ENCODE results near the gene HRAS.
"Not testable (repeated sequence)": the region's sequence is repeated elsewhere in the genome, so short reads cannot be mapped to it uniquely, and the experiment has no call there.

The HRAS gene

DNA sequence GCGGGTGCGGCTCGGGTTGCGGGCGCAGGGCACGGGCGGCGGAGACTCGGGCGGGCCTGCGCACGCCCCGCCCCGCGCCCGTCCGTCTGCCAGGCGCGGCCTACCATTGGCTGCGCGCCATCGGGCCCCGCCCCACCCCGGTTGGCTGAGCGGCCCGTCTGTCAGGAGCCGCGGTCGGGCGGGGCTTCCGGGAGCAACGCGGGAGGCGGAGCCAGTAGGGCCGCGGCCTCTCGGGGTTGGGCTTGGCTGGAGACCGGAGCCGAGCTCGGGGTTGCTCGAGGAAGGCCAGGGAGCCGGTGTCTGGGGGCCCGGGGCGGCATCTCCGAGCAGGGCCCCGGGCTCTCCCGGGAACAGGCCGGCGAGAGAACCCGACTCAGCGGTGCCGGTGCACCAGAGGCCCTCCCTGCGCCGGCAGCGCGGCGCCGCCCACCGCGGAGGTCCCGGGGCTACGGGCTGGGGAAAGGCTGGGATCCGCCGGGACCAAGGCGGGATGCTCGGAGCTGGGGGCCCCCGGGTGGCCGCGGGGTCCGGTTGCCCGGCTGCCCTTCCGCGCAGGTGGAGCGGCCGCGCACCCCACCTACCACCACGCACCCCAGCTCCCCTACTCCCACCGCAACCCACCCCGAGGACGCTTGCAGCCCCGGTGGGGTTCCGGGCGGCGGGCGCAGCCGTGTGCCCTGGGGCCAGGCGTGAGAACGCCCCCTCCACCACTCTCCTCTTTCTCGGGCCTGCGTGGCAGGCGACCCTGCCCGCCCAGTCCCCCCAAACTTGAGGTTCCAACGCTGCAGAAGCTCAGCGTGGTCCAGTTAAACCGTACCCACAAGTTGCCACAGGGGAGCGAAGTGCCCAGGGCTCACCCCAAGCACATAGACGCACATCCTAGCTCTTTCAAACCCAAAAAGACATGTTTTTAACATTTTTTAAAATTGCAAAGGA is at the start of gene HRAS:
Gene HRAS, minus strand, starts transcription at position 58 of the 936 bp plus-strand sequence.
- DNase-seq (ENCODE audit: insufficient read length, low spot score) (peak; percentile 98), FAIRE-seq (peak; percentile 98)

DNA sequence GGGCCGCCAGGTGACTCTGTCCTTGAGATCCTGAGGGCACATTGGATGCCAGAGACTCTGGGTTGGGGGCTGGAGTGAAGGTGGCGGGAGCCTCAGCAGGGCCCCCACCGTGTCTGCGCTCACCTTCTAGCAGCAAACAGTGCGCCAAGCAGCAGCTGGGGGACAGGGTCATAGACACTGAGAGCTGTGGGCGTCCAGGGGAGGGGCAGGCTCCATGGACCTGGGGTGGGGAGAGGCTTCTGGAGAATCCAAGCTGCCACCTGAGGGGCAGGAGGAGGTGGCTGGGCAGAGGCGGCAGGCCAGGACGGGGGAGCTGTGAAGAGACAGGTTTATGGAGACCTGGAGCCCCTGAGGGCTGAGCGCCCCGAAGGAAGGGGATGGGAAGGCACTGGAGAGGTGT is 48.9 kb upstream of the HRAS start:
- FAIRE-seq (no peak), DNase-seq (ENCODE audit: insufficient read length, low spot score) (no peak)

DNA sequence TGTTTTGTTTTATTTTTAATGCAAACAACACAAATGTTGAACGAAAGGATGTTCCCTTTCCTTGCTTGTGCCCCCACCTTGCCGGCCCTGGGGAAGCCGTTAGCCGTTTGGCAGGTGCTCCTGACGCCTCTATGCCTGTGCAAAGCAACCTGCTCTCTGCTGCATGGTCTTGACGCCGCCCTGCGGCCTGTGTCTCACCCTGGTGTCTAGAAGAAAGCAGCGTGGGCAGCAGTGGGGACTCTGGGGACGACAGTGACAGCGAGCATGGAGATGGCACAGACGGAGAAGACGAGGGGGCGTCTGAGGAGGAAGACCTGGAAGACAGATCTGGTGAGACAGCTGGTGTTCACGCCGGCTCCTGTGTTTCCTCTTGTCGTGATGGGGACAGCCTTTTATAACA is 46.4 kb upstream of the HRAS start:
- FAIRE-seq (no peak), DNase-seq (ENCODE audit: insufficient read length, low spot score) (no peak)

DNA sequence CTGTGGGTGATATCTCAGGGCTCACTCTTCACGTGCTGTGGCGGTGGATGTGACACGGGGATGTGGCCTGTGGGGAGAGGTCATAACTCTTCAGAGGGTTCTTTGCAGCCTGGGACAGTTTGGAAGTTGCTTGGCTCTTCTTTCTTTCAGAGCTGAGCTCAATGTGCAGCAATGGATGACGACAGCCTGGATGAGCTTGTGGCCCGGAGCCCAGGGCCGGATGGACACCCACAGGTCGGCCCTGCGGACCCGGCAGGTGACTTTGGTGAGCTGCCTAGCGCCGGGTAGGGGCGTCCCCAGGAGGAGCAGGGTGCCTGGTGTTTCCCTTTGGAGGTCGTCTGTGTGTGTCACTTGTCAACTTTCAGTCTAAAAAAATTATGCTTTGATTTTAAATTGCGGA is 46.0 kb upstream of the HRAS start:
- no peak for FAIRE-seq

DNA sequence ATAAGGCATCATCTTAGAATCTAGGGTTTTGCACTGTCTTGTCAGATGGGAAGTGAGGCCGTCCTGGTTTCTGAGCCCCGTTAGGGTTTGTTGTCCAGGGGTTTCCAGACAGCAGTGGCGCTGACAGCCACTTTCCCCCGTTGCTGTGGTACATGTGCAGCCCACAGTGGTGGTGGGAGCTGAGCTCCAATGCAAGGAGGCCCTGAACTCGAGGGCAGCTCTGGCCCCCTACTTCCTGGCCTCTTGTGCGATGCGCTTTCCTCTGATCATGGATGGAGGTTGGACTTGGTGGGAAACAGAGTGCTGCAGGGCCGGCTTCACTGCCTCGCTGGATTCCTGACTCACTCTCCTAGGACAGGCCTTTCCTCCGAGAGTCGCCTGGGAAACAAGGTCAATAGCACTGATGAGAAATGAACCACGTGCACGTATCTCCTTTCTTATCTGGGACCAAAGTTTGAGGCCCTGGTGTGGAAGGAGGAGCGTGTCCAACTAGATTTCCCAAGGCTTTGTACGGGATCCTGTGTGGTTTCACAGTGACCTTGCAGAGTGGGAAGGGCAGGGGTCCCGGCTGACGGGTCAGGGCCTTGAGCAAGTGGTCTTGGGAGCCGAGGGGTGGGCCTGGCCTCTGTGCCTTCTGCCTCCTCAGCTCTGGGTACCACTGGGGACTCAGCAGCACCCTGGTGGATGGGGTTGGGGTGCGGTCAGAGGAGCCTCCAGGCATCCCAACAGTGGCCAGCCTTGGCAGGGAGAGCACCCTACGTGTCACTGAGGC is 44.6 kb upstream of the HRAS start:
- no peak for FAIRE-seq
- DNase-seq (ENCODE audit: insufficient read length, low spot score) = no peak

More for the DNA sequence above, 46.0 kb upstream of the HRAS start:
- DNase-seq (ENCODE audit: insufficient read length, low spot score) = no peak

DNA sequence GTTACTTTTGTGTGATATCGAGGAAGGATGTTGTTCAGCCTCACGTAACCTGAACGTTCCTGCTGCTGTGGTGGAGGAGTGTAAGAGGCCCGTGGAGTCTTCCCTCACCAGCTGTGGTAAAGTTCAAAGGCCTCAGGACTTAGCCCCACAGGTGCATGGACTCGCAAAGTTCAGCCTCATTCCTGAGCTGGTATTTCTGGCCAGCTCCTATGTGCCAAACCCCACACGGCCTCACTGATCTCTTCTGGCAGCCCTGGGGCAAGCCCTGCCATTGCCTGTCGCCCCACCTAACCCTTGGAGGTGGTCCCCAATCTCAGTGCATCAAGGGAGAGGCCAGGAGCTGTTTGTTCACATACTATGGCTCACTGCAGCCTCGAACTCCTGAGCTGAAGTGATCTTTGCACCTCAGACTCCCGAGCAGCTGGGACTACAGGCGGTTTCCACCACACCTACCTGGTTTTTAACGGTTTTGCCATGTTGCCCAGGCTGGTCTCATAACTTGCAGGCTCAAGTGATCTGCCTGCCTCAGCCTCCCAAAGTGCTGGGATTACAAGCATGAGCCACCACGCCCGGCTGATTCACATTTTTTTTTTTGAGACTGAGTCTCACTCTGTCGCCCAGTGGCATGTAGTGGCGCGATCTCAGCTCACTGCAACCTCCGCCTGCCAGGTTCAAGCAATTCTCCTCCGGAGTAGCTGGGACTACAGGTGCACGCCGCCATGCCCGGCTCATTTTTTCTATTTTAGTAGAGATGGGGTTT is 43.1 kb upstream of the HRAS start:
- no peak for DNase-seq (ENCODE audit: insufficient read length, low spot score)
- no peak for FAIRE-seq

DNA sequence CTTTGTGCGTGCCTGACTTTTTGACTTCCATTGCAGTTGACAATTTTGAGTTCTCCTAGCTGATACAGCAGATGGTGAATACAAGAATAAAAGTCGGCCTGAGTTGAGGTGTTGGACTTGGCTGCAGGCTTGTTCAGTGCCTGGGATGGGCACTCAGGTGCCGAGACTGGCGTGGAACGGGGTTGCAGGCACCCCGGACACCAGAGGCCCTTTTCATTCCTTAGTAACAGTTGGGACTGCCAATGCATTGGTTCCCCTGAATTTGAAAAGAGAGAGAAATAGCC is 42.2 kb upstream of the HRAS start:
- FAIRE-seq (no peak), DNase-seq (ENCODE audit: insufficient read length, low spot score) (no peak)

DNA sequence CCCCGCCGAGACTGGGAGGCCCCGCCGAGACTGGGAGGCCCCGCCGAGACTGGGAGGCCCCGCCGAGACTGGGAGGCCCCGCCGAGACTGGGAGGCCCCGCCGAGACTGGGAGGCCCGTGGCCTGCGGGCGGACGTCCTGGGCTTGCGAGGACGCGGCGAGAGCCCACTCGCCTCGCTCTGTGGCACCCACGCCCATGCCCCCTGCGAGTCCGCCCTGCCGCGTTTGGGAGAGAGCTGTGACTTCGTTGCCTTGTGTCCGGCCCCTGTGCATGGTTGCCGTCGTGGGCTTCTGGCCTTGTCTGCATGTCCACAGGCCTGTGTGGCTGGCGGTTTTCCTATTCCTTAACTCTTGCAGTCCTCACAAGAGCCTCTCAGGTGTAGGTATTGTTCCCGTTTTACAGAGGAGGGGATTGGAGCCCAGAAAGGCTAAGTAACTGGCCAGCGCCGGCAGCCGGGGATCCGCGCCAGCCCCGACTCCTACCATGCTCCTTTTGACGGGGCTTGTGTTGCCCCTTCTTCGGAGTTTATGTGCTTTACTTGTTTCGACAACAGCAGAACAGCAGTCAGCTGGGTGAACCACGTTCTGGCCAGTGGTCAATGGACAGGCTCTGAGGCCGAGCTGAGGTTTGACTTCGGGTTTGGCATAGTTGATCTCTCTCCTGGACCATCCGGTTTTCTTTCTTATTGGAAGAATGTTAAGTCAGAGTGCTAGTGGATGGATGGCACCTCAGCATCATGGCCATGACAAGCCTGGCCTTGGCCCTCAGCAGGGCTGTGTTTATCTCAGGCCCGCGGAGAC is 41.6 kb upstream of the HRAS start:
- DNase-seq (ENCODE audit: insufficient read length, low spot score) (no peak), FAIRE-seq (peak; percentile 63)

DNA sequence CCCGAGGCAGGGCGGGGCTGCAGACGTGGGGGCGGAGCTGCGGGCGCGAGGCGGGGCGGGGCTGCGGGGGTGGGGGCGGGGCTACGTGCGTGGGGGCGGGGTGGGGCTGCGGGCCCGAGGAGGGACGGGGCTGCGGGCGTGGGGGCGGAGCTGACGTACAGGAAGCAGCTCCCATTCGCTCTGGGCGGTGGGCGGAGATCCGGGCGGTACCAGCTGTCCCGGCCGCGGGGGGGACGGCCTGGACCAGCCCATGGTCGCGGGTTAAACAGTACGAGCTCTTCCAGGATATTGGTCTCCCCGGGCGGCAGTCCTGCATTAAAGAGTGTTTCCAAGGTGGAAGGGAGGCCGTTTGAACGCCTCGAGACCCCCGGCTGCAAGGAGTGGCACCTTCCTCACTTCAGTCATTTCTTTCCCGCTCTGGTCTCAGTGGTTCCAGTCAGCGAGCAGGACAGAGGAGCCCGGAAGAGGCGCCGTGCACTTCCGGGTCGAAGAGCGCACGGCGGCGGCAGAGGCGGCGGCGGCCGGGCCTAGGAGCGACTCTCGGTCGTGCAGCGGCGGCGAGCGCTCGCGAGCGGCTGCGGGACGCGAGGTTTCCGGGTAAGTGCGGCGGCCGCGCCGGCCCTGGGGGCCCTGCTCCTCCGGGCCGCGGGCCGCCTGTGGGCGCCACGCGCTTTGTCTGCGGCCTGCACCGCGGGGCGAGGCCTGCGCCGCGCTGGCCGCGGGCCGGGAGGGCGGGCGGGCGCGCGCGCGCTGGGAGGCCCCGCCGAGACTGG is 40.8 kb upstream of the HRAS start, which contains the start of gene PHRF1:
Gene PHRF1, plus strand, starts transcription at position 475 of the 773 bp plus-strand sequence. CDS start 5,043 bp downstream, outside the sequence.
- DNase-seq (ENCODE audit: insufficient read length, low spot score) (peak; percentile 98), FAIRE-seq (peak; percentile 98)

DNA sequence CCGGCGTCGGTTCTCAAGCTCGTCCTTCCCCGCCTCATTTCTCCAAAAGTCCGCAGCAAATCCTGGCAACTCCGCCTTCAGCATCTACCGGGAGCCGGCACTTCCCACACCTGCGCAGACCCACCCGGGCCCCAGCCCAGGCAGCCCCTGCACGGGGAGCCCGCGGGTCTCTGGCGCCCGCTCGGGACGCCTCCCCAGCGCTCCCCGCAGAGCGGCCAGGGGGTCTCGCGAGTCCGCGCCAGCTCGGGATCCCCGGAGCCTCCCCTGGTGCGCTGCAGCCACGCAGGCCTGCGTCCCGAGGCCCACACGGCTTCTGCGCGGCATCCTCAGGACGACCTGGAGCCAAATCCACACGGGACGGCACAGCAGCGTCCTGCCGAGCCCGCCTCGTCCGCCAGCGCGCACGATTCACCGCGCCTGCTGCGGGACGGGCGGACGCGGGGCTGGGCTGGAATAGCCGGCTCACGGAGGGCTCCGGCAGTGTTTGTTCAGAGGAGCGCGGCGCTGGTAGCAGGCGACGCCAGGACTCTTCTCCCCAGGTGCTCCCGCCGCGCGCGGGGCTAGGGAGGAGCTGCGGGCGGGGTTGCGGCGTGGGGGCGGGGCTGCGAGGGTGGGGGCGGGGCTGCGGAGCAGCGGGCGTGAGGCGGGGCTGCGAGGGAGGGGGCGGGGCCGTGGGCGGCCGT is 40.1 kb upstream of the HRAS start:
- FAIRE-seq = no peak

DNA sequence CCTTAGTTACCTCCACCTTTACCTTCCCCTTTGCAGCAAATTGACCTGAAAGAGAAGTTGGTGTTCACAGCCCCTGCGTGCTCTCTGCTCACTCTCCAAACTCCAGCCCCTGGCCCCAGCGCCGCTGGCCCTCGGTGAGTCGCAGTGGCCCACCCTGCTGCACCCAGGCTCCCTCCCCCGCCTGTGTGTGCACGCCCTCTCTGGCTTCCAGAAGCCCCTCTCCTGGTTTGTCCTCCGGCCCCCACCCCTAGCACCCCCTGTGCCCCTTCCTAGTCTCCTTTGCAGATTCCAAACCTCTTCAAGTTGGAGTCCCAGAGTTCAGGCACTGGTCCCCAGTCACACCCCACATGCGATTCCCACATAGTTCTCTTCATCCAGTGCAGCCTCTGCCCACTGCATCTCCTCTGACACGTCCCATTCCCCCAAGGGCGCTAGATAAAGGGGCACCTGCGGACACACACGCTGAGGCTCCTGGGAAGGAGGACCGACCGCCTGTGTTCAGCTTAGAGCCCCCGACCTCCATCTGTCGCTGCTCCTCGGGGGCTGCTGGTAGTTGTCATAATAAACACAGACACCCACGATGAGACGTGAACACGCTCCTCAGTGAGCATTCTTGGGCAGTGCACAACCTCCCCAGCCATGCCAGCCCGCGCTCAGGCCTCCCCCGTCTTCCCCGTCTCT is 39.4 kb upstream of the HRAS start:
- DNase-seq (ENCODE audit: insufficient read length, low spot score) (no peak), FAIRE-seq (peak; percentile 9)

More for the DNA sequence above, 40.1 kb upstream of the HRAS start:
- DNase-seq (ENCODE audit: insufficient read length, low spot score) = peak; percentile 65

DNA sequence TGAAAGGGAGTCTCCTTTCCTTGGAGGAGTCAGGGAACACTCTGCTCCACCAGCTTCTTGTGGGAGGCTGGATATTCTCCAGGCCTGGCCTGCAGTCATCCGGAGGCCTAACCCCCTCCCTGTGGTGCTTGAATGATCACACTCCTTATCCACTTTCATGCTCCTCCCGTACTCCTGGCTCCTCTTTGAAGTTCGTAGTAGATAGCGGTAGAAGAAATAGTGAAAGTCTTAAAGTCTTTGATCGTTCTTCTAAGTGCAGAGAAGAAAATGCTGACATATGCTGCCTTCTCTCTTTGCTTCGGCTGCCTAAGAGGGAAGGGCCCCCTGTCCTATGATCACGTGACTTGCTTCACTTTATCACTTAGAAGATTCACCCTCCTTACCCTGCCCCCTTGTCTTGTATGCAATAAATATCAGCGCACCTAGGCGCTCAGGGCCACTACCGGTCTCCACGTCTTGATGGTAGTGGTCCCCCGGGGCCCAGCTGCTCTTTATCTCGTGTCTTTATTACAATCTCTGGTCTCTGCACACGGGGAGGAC is 38.7 kb upstream of the HRAS start:
- FAIRE-seq; DNase-seq (ENCODE audit: insufficient read length, low spot score): not testable (repeated sequence)

DNA sequence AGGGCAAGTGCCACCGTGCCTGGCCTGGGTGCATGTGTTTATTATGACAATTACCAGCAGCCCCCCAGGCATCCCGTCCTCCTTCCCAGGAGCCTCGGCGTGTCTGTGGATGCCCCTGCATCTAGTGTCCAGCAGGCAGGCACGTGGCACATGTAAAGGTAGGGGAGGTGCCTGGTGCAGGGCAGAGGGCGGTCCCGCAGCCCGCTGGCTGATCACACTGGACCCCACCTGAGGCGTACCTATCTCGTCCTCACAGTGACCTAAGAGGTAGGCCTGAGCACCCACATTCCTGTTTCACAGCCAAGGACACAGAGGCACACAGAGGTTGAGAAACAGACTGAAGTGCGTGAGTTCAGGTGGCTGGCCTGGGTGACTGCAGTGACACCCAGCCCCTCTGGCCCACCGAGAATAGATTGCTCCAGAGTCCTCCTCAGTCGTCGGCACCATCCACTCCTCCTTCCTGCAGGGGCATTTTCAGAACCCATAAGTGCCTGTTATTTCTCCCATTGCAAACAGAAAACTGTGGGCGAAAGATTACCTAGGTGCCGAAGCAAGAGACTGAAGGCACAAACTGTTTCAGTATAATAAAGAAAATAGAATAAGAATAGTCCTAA is 37.9 kb upstream of the HRAS start:
- DNase-seq (ENCODE audit: insufficient read length, low spot score) = no peak
- no peak for FAIRE-seq

DNA sequence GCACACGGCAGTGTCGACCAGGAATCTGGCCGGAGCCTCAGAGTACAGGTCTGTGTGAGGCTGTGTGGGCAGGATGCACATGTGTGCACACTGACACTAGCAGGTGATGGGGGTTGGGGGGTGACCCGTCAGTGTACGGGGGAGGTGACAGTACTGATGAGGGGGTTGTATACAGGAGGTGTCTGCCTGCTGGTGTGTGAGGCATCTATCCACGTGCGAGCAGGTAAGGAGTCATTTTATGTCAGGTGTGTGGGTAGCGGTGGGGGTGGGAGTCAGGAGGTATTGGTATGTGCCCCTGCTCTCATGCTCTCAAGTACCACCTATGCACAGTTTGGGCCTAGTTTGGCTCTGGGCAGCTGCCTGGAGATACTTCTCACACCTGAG is 36.4 kb upstream of the HRAS start:
- DNase-seq (ENCODE audit: insufficient read length, low spot score) (no peak), FAIRE-seq (no peak)

DNA sequence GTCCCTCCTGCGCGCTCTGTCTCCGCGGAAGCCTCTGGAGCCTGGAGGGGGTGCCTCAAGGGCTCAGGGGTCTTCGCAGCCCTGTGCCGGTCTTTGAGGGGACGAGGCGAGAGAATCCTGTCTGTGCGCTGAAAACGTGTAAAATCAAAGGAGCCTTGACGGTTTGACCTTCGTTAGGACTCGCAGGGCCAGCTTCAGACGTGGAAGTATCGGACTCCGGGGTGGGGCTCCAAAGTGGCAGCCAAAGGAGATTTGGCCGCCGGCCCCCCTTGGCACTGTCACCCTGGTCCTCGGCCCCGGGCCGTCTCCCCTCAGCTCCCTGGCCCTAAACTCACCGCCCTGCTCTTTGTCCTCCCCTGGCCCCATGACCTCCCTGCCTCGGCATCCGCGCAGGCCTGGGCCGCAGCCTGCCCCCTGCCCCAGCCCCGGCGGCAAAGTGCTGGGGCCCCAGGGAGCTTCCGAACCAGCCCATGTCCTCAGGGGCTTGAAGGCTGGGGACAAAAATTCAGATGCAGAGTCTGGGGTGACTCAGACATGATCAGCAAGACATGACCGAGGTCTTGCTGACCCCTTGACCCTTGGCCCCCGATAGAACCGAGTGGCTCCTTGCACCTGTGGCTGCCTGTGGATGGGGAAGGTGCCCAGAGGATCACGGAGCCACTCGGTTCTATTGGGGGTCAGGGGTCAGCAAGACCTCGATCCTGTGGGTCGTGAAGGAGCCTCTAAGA is 33.9 kb upstream of the HRAS start:
- no peak for DNase-seq (ENCODE audit: insufficient read length, low spot score)
- no peak for FAIRE-seq

DNA sequence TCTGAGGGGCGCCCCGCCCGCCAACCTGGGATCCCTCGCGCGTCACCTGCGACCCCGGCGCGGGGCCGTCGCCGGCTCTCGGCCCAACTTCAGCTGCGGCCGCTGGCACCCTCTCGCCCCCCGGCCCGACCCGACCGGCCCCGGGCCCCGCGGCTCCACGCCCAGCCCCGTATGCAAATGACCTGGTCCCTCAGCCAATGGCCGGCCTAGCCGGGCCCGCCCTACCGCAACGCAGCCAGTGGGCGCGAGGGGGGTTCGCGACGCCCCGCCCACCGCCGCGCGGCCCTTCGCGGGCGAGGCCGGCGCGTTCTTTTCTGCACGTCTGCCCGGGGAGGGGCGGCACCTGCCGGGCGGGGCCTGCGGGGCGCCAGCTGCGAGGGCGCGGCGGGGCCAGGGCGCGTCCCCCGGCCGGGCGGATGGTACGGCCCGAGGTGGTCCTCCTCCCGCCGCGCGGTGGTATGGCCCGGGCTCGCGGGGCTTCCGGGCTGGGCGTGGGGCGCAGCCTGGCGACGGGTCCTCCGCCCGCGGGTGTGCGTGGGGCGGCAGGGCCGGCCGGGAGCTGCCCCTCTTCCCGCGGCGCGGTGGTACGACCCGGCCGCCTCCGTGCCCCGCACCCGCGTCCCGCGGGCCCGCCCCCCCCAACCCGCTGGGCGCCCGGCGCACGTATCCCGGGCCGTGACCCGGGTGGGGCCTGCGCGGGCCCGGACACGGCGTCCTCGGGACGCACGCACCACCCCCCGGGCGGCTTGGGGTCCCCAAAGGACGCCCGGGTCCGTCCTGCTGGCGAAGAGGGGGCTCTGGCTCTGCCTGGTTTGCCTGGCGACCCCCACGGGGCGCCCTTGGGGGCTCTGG is 33.2 kb upstream of the HRAS start:
- peak; percentile 99 for FAIRE-seq

More for the DNA sequence above, 33.2 kb upstream of the HRAS start:
- DNase-seq (ENCODE audit: insufficient read length, low spot score) = peak; percentile 95

All from HTR-8/SVneo (cell line).